K562 (cell line): Measurements from ENCODE around the gene TCEA3. TPM values are rescaled to one million over a fixed set of nuclear protein-coding genes. Genes with fewer than 3 reads are reported as not detected.

ENCODE experiments used
- ATAC-seq: fragments of 200-7000 bp; cut with Tn5 transposase; 3 replicates; pipeline ENCODE4 v1.9.1; 2020; ENCODE audit warnings: moderate library complexity
- BruUV-seq: library from RNA; stranded (reverse); fragments of 400-500 nt; replicated peaks from 2 replicates; lab custom pipeline; 2021; lab: Mats Ljungman, UMichigan
- CTCF ChIA-PET: fragments of 300-600 bp; formaldehyde crosslinking; extraction: SDS; loops from one replicate; lab custom pipeline; 2021; ENCODE audit warnings: low intra/inter-chr PET ratio; lab: Yijun Ruan, JAX
- POLR2A ChIA-PET: fragments of 300-600, 350-650 bp; sonication (Branson Sonifier 250); formaldehyde crosslinking; extraction: SDS; loops from one replicate; lab custom pipeline; 2021; ENCODE audit warnings: antibody characterized with exemption, inconsistent platforms; lab: Yijun Ruan, JAX
- DNase-seq, 4 experiments: peaks; one replicate each; pipeline versions ENCODE4 v3.0.0 to v3.0.0-alpha.2; 2011 to 2018; ENCODE audit warnings: low spot score in 3 of 4, mixed read lengths in 3 of 4; ENCODE audit errors: extremely low read depth in 1 of 4
- FAIRE-seq: peaks from 2 replicates; lab custom pipeline; 2011; peaks lifted over from hg19 to GRCh38; lab: Jason Lieb, UNC
- H2AFZ ChIP-seq: 2 replicates; pipeline ENCODE4 v1.6.0; 2011; ENCODE audit warnings: low read depth, low read length, control low read depth, inconsistent platforms
- H3K27ac ChIP-seq: fragments of 200-600 bp; 3 replicates; pipeline ENCODE4 v1.8.0; 2011; ENCODE audit warnings: low read depth, mild to moderate bottlenecking, control low read depth, inconsistent platforms, low read length, moderate library complexity, mixed read lengths; ENCODE audit errors: extremely low read depth
- H3K27me3 ChIP-seq, 2 experiments: fragments of 300-600 bp in 1 of 2; 2 replicates in 1 of 2; 3 replicates in 1 of 2; pipeline versions ENCODE4 v1.6.0 to v1.8.0; 2011; ENCODE audit warnings: inconsistent platforms in 2 of 2, low read length in 2 of 2, mild to moderate bottlenecking in 1 of 2, mixed read lengths in 1 of 2, moderate library complexity in 1 of 2; ENCODE audit not compliant: control insufficient read depth in 2 of 2, insufficient read depth in 2 of 2
- H3K36me3 ChIP-seq: fragments of 300-600 bp; 3 replicates; pipeline ENCODE4 v1.8.0; 2011; ENCODE audit warnings: mild to moderate bottlenecking, low read length, inconsistent platforms; ENCODE audit not compliant: control insufficient read depth, insufficient read depth
- H3K4me1 ChIP-seq, 2 experiments: fragments of 200-600 bp in 1 of 2; replicated peaks in 1 of 2; 2 replicates in 1 of 2; 3 replicates in 1 of 2; pipeline versions ENCODE4 v1.5.1 to v1.8.0; 2011; ENCODE audit warnings: inconsistent platforms in 2 of 2, low read length in 2 of 2, mild to moderate bottlenecking in 1 of 2, mixed read lengths in 1 of 2, moderate library complexity in 1 of 2; ENCODE audit not compliant: control insufficient read depth in 2 of 2, insufficient read depth in 2 of 2
- H3K4me2 ChIP-seq: 2 replicates; pipeline ENCODE4 v1.6.1; 2011; ENCODE audit warnings: low read length, control low read depth, inconsistent platforms, mixed read lengths; ENCODE audit not compliant: insufficient read depth
- H3K4me3 ChIP-seq: fragments of 200-600 bp; sonication (generic), shearing (Covaris generic); 2 replicates; pipeline ENCODE4 v1.5.1; 2016; ENCODE audit warnings: control low read depth, inconsistent platforms
- H3K79me2 ChIP-seq: fragments of 200-600 bp; 3 replicates; pipeline ENCODE4 v1.8.0; 2011; ENCODE audit warnings: low read length, inconsistent platforms; ENCODE audit not compliant: control insufficient read depth, insufficient read depth
- H3K9ac ChIP-seq, 2 experiments: 2 replicates each; pipeline versions ENCODE4 v1.6.0 to v1.6.1; 2011; ENCODE audit warnings: low read depth in 2 of 2, low read length in 2 of 2, control low read depth in 1 of 2, inconsistent platforms in 1 of 2, mild to moderate bottlenecking in 1 of 2, mixed read lengths in 1 of 2; ENCODE audit not compliant: insufficient read depth in 1 of 2
- H3K9me1 ChIP-seq: one replicate; pipeline ENCODE4 v1.6.0; 2011; ENCODE audit warnings: inconsistent platforms, mild to moderate bottlenecking, low read length, moderate library complexity; ENCODE audit not compliant: control insufficient read depth, insufficient read depth
- H3K9me3 ChIP-seq: replicated peaks from 2 replicates; pipeline ENCODE4 v1.5.1; 2011; ENCODE audit warnings: low read depth, low read length, inconsistent platforms; ENCODE audit not compliant: control insufficient read depth, insufficient read depth
- H4K20me1 ChIP-seq: replicated peaks from 2 replicates; pipeline ENCODE4 v1.6.1; 2011; ENCODE audit warnings: low read length, inconsistent platforms, mixed read lengths; ENCODE audit not compliant: control insufficient read depth, insufficient read depth
- FOXK1 ChIP-seq: sonication (generic); formaldehyde crosslinking; IDR thresholded peaks from 2 replicates; pipeline ENCODE4 v1.8.0; 2022; ENCODE audit warnings: missing genetic modification reagents, mild to moderate bottlenecking, borderline replicate concordance
- KDM1A ChIP-seq, 2 experiments: fragments of 450-650 bp; IDR thresholded peaks; 2 replicates each; pipeline ENCODE4 v1.6.1; 2016; ENCODE audit warnings: mild to moderate bottlenecking in 2 of 2
- MAFF ChIP-seq: IDR thresholded peaks from 2 replicates; pipeline ENCODE4 v1.6.1; 2012; ENCODE audit warnings: low read length, improper control_type of control experiment
- PURB ChIP-seq: sonication (generic); formaldehyde crosslinking; IDR thresholded peaks from 2 replicates; pipeline ENCODE4 v1.9.0; 2021; ENCODE audit warnings: low read depth, mild to moderate bottlenecking, missing genetic modification reagents
- RBM25 ChIP-seq: fragments of 200-400 bp; formaldehyde crosslinking; IDR thresholded peaks from 2 replicates; pipeline ENCODE4 v1.6.1; 2018; ENCODE audit warnings: low read length, low read depth, moderate library complexity; ENCODE audit not compliant: severe bottlenecking
- ZBED1 ChIP-seq: IDR thresholded peaks from 2 replicates; pipeline ENCODE4 v1.6.1; 2014
- ZNF23 ChIP-seq: fragments of 250-450 bp; sonication (Bioruptor Pico); IDR thresholded peaks from 2 replicates; pipeline ENCODE4 v1.4.0; 2020; ENCODE audit warnings: mild to moderate bottlenecking
- ZNF407 ChIP-seq: fragments of 450-650 bp; IDR thresholded peaks from 2 replicates; pipeline ENCODE4 v1.6.1; 2016; ENCODE audit warnings: low read depth
- WGBS: fragments of 100-300 bp; shearing (Covaris generic); methylation state at CpG from one replicate; pipeline ENCODE4 v1.1.6; 2016; ENCODE audit warnings: low coverage, mixed read lengths; ENCODE audit not compliant: insufficient coverage; ENCODE audit errors: missing lambda C conversion rate; 5-methylcytosine and 5-hydroxymethylcytosine counted together
- in situ Hi-C: fragments of 300-500 bp; cut with MboI; formaldehyde crosslinking; loops from 4 replicates; pipeline ENCODE4 v1.15.0; 2018; ENCODE audit warnings: inconsistent platforms, mixed read lengths
- intact Hi-C: fragments of 100-400 bp; cut with micrococcal nuclease; formaldehyde crosslinking; loops from 2 replicates; pipeline ENCODE4 v1.14.2; 2022
- polyA plus RNA-seq, 8 experiments: library from polyadenylated mRNA; depleted of rRNA in 4 of 8; stranded (reverse) in 5 of 8; unstranded in 3 of 8; fragments of >200 nt; fragmentation: Nextera tagmentation in 2 of 8; fragmentation: Illumina TruSeq in 1 of 8; extraction: Ambion mirVana in 2 of 8; extraction: Trizol in 1 of 8; gene quantifications; 2 replicates each; pipeline versions ENCODE4 v1.2.1 to v1.2.3, GENCODE V29; 2011 to 2014; ENCODE audit warnings: inconsistent platforms in 1 of 8, missing spikeins in 1 of 8
- total RNA-seq, 7 experiments: library from RNA; depleted of rRNA in 6 of 7; stranded (reverse); fragments of >200 nt in 6 of 7; fragmentation: Illumina TruSeq in 2 of 7; extraction: Trizol in 2 of 7; gene quantifications; 2 replicates each; pipeline versions ENCODE4 v1.2.1 to v1.2.3, GENCODE V29; 2011 to 2021; ENCODE audit warnings: low replicate concordance in 1 of 7

TCEA3 gene
- total and polyA plus RNA-seq, 9 of the 15 experiments (the other 6 are each of a cell fraction or from before 2014, with no cell fraction given) = 0.03 to 0.55 (median 0.36) TPM

- H3K9me3 ChIP-seq = no peaks in the 10 kb centered on the region; the same call in 1 of the 2 replicates
- POLR2A ChIA-PET = interaction anchor here (0.6 kb wide), 1 partner anchor 80 kb away, joined by 5 read pairs; no protein-coding TSS in a partner anchor
- H3K4me2 ChIP-seq = no peak overlapping the region
- no peak for FAIRE-seq
- intact Hi-C loops = no loop called here
- H3K4me1 ChIP-seq = peaks cover 4 to 9% of the 10 kb centered on the region in 2 experiments; a peak in 4 of 5 replicates
- H3K9me1 ChIP-seq = no peaks in the 10 kb centered on the region
- 8% methylated on average over 2 of the region's 2 CpGs for WGBS
- H3K79me2 ChIP-seq = no peaks in the 10 kb centered on the region
- TF ChIP-seq PURB (CRISPR knock-in tag) (no peak), ZBED1 (no peak), ZNF23 (CRISPR knock-in tag) (no peak), FOXK1 (CRISPR knock-in tag) (0 out of 2 replicates have a peak, but pooled peaks have one; percentile 27), KDM1A (IDR thresholded peaks at IDR 0.05) (0 out of 4 replicates have a peak, but pooled peaks of 1 of the 2 experiments have one; percentile 17), RBM25 (peak; percentile 79)
- TF ChIP-seq, all 486 proteins: peak for 3
- DNase-seq = no peak
- Histone ChIP-seq H3K27ac (no peak overlapping the region), H2AFZ (no peak overlapping the region), H3K9ac (no peak overlapping the region), H3K4me3 (no peak overlapping the region), H4K20me1 (no peaks in the 10 kb centered on the region), H3K36me3 (no peaks in the 10 kb centered on the region), H3K27me3 (peaks cover 0 to 5% of the 10 kb centered on the region in 2 experiments; a peak in 2 of 5 replicates)
- no TSS peak for BruUV-seq
- CTCF ChIA-PET = no interaction called here
- in situ Hi-C loops = no loop called here
- no peak for ATAC-seq
Observed at GRCh38 chr1:23396380-23396779, 28.2 kb downstream of the TCEA3 start.

DNA sequence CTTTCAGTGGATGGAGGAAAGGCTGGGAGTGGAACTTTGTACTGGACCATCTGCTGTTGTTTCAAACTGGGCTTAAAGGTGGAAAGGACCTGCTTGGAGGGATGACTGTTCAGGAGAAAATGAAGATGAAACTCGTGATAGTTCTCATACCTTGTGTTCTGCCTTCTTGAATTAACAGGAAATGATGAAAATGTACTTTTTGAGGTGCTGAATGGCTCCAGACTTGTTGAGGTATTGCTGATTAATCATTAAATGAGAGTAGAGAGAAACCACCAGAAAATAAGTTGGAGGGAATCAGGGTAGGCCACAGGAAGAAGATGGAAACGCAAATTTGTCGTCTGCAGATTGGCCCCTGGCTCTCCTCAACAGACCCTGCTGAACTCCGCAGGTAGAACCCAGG, 28.7 kb downstream of the TCEA3 start:
- Histone ChIP-seq H3K9me1 (no peaks in the 10 kb centered on the region), H3K9me3 (no peaks in the 10 kb centered on the region; the same call in 1 of the 2 replicates), H3K4me1 (peaks cover 4 to 9% of the 10 kb centered on the region in 2 experiments; a peak in 4 of 5 replicates), H3K79me2 (no peaks in the 10 kb centered on the region), H3K27me3 (peaks cover 0 to 5% of the 10 kb centered on the region in 2 experiments; a peak in 2 of 5 replicates), H3K9ac (no peak overlapping the region), H3K27ac (no peak overlapping the region), H3K4me3 (no peak overlapping the region), H3K36me3 (no peaks in the 10 kb centered on the region), H3K4me2 (no peak overlapping the region), H2AFZ (no peak overlapping the region), H4K20me1 (no peaks in the 10 kb centered on the region)
- in situ Hi-C loops = no loop called here
- no peak for ATAC-seq
- CTCF ChIA-PET = no interaction called here
- no peak for FAIRE-seq
- no peak for DNase-seq
- no TSS peak for BruUV-seq
- 22% methylated on average over 4 of the region's 4 CpGs for WGBS
- POLR2A ChIA-PET = interaction anchor here (0.6 kb wide), 1 partner anchor 79 kb away, joined by 5 read pairs; no protein-coding TSS in a partner anchor
- intact Hi-C loops = no loop called here
- peak; percentile 59 for TF ChIP-seq MAFF
- no peak for TF ChIP-seq ZNF407
